Measurements from ENCODE around the gene TRIM66.

- TF ChIP-seq POLR2A (IDR thresholded peaks at IDR 0.05), result no peak
- TF ChIP-seq CTCF (IDR thresholded peaks at IDR 0.05), result no peak
These were observed 24.0 kb downstream of the TRIM66 start for GRCh38 chr11:8658321-8659057.

Data from thyroid gland (tissue), 4 donors.